ENCODE results near the gene FNIP1. TPM values are rescaled to one million over a fixed set of nuclear protein-coding genes. Genes with fewer than 3 reads are reported as not detected.

Gene FNIP1
- polyA plus RNA-seq, 1 experiment: 15.8 TPM

- no peak for TF ChIP-seq CTCF (IDR thresholded peaks at IDR 0.05; ENCODE audit: low read depth, low read length)
- H3K4me3 ChIP-seq (ENCODE audit: low read depth, low read length): no peak overlapping the region
- no peaks in the 10 kb centered on the region for H3K27me3 ChIP-seq (ENCODE audit: control insufficient read depth, insufficient read depth, low read length)
- ChIA-PET CTCF (no interaction called here), POLR2A (no interaction called here)
- peaks cover 21% of the 10 kb centered on the region for H3K9me3 ChIP-seq (ENCODE audit: control insufficient read depth, insufficient read depth, low read length)
- no peak for DNase-seq (ENCODE audit: low read depth, low spot score)
- H3K27ac ChIP-seq (ENCODE audit: low read depth, low read length): no peak overlapping the region
These were observed 137.5 kb downstream of the FNIP1 start for GRCh38 chr5:131659290-131659689.

GRCh38 chr5:131654776-131655175 lies 142.0 kb downstream of the FNIP1 start:
- no peak for TF ChIP-seq CTCF (IDR thresholded peaks at IDR 0.05; ENCODE audit: low read depth, low read length)
- Histone ChIP-seq H3K4me3 (ENCODE audit: low read depth, low read length) (no peak overlapping the region), H3K27ac (ENCODE audit: low read depth, low read length) (no peak overlapping the region), H3K9me3 (ENCODE audit: control insufficient read depth, insufficient read depth, low read length) (peaks cover 9% of the 10 kb centered on the region), H3K27me3 (ENCODE audit: control insufficient read depth, insufficient read depth, low read length) (no peaks in the 10 kb centered on the region)
- POLR2A ChIA-PET: interaction anchor here (0.7 kb wide), 1 partner anchor 128 kb away, joined by 3 read pairs; no protein-coding TSS in a partner anchor
- DNase-seq (ENCODE audit: low read depth, low spot score): no peak
- CTCF ChIA-PET: no interaction called here

DNA sequence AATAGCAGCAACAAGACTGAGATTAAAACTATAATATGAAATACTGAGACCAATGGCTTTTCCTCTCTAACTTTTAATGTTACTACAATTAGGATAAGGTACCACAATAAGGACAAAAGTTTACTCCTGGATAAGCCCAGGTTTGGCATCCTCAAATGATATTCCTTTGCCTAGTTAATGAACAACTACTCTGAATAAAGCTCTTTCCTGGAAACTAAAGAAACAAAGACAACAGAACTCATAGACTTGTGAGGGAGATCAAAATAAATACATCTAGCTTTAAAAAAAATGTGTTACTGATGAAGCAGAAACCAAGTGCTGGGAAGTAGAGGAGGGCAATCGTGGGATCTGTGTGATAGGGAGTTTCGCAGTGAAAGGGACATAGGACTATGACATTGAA lies 142.5 kb downstream of the FNIP1 start:
- Histone ChIP-seq H3K4me3 (ENCODE audit: low read depth, low read length) (no peak overlapping the region), H3K27me3 (ENCODE audit: control insufficient read depth, insufficient read depth, low read length) (no peaks in the 10 kb centered on the region), H3K9me3 (ENCODE audit: control insufficient read depth, insufficient read depth, low read length) (peaks cover 4% of the 10 kb centered on the region), H3K27ac (ENCODE audit: low read depth, low read length) (no peak overlapping the region)
- no peak for TF ChIP-seq CTCF (IDR thresholded peaks at IDR 0.05; ENCODE audit: low read depth, low read length)
- no peak for DNase-seq (ENCODE audit: low read depth, low spot score)
- ChIA-PET CTCF (no interaction called here), POLR2A (no interaction called here)

DNA sequence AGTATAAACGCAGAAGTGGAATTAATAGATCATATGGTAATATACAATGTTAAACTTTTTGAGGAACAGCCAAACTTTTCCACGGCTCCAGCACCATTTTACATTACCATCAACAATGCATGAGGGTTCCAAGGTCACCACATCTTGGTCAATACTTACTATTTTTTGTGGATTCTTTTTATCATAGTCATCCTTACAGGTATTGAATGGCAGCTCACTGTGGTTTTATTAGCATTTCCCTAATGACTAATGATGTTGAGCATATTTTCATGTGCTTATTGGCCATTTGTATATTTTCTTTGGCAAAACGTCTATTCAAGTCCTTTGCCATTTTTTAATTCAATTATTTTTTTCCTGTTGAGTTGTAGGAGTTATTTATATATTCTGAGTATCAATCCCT lies 147.7 kb downstream of the FNIP1 start:
- Histone ChIP-seq H3K4me3 (ENCODE audit: low read depth, low read length) (no peak overlapping the region), H3K27me3 (ENCODE audit: control insufficient read depth, insufficient read depth, low read length) (no peaks in the 10 kb centered on the region), H3K9me3 (ENCODE audit: control insufficient read depth, insufficient read depth, low read length) (no peaks in the 10 kb centered on the region), H3K27ac (ENCODE audit: low read depth, low read length) (no peak overlapping the region)
- CTCF ChIA-PET: no interaction called here
- POLR2A ChIA-PET: no interaction called here
- DNase-seq (ENCODE audit: low read depth, low spot score): no peak
- TF ChIP-seq CTCF (IDR thresholded peaks at IDR 0.05; ENCODE audit: low read depth, low read length): no peak

DNA sequence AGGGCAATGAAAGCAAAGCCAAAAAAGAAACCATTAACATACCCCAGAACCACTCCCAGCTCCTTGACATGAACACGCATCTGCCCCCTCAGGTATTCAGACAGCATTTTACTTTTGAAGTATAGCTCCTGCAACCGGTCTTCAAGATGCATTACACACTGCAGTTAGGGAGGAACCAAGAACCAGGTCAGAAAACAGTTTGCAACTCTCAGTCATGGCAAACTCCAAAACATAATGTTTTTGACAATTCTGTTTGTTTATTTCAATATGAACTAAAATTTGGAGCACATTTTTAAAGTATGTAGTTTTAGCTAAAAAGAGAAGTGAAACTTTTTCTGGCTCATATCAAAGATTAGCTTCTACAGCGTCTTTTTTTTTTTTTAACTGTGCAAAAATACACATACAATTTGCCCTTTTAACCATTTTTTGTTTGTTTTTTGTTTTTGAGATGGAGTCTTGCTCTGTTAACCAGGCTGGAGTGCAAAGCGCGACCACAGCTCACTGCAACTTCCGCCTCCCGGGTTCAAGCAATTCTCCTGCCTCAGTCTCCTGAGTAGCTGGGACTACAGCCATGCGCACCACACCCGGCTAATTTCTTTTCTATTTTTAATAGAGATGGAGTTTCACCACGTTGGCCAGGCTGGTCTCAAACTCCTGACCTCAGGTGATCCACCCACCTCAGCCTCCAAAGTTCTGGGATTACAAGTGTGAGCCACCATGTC lies 149.6 kb downstream of the FNIP1 start:
- no peak overlapping the region for H3K4me3 ChIP-seq (ENCODE audit: low read depth, low read length)
- ChIA-PET POLR2A (no interaction called here), CTCF (interaction anchor here (0.8 kb wide), 1 partner anchor 1068 kb away, joined by 3 read pairs; no protein-coding TSS in a partner anchor)
- H3K27ac ChIP-seq (ENCODE audit: low read depth, low read length): no peak overlapping the region
- no peak for TF ChIP-seq CTCF (IDR thresholded peaks at IDR 0.05; ENCODE audit: low read depth, low read length)
- no peaks in the 10 kb centered on the region for H3K9me3 ChIP-seq (ENCODE audit: control insufficient read depth, insufficient read depth, low read length)
- DNase-seq (ENCODE audit: low read depth, low spot score): no peak
- no peaks in the 10 kb centered on the region for H3K27me3 ChIP-seq (ENCODE audit: control insufficient read depth, insufficient read depth, low read length)

All from AG04450 (cell line).